GM21723 (cell line): ENCODE measurements around the gene KCNK18.

Experiments used
- ATAC-seq: cut with Tn5 transposase; IDR thresholded peaks from one replicate; pipeline ENCODE4 v1.9.1; 2021; ENCODE audit warnings: mild to moderate bottlenecking, moderate library complexity; ENCODE audit not compliant: unreplicated experiment

Gene KCNK18

DNA sequence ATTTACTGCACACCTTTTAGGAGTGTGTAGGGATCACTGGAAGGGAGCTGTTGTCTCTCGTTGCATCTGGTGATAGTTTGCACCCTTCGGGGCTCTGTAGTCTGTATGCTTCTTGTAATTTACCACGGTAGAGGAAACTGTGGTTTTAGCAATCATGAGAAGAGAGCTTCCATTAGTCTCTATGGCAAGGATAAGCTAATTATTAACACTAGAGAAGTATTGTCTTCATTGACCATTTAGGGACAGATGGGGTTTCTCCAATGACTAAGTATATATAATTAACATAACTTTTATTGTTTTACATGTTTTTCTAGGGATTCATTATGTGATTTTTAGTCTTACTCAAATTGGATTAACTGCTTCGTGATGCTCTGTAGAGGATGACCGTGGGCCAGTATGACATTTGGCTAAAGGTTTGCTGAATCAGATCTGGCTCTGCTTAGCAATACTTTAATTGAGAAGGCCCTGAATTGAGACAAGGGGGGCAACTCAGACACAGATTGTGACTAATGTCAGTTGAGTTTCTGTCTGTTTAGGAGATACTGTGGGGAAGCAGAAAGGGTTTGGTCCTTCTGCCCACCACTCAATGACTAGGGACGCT, 52.3 kb downstream of the KCNK18 start:
- ATAC-seq: no peak

GRCh38 chr10:117250411-117250810, 53.1 kb downstream of the KCNK18 start:
- ATAC-seq: no peak

GRCh38 chr10:117253908-117254307, 56.6 kb downstream of the KCNK18 start:
- ATAC-seq: no peak

GRCh38 chr10:117254338-117254737, 57.0 kb downstream of the KCNK18 start:
- ATAC-seq: no peak

DNA sequence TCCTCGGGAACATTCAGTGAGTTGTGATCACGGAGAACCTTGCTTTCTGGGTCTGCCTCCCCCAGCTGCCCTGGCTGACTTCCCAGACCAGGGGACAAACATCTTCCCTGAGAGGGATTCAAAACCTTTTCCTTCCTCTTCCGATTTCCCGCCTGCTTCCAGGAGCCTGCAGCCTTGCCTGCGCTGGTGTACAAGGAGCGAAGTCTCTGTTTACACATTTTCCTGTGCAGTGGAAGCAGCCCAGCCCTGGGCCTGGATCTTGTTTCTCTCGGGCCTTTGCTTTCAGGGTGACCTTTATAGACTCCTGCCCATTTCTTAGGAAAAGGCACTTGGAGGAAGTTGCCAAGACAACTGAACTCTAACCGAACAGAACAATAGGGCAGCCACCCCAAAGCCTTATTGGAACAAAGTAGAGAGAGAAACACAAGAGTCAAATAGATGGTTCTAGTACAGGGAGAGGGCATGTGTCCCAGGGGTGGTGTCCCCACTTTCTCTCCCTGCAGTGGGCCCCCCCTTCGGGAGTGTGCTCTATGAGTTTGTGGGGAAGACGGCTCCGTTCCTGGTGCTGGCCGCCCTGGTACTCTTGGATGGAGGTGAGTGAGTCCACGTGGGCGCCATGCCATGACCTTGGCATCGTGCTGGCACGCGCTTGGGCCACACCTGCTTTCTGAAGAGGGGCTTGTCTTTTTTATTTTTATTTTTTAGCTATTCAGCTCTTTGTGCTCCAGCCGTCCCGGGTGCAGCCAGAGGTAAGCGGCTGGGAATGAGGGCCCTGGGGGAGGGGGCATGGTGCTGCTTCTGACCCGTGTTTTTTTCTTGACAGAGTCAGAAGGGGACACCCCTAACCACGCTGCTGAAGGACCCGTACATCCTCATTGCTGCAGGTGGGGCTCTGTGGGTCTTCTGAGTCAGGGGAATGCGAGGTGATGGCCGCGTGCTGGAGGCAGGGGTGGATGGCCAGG, 57.8 kb downstream of the KCNK18 start:
- no peak for ATAC-seq

- no peak for ATAC-seq
Observed at GRCh38 chr10:117255835-117256460, 58.7 kb downstream of the KCNK18 start.

GRCh38 chr10:117256910-117257309, 59.6 kb downstream of the KCNK18 start:
- ATAC-seq: no peak

GRCh38 chr10:117257721-117258120, 60.4 kb downstream of the KCNK18 start:
- no peak for ATAC-seq

GRCh38 chr10:117259279-117259678, 62.0 kb downstream of the KCNK18 start:
- ATAC-seq: no peak
